HG02610 (cell line): ENCODE measurements around the gene C12orf75.
"Not testable (repeated sequence)": the region's sequence is repeated elsewhere in the genome, so short reads cannot be mapped to it uniquely, and the experiment has no call there.

ENCODE experiments used
- ATAC-seq: cut with Tn5 transposase; IDR thresholded peaks from one replicate; pipeline ENCODE4 v1.9.1; 2021; ENCODE audit warnings: mild to moderate bottlenecking, moderate library complexity; ENCODE audit not compliant: unreplicated experiment

C12orf75 gene

DNA sequence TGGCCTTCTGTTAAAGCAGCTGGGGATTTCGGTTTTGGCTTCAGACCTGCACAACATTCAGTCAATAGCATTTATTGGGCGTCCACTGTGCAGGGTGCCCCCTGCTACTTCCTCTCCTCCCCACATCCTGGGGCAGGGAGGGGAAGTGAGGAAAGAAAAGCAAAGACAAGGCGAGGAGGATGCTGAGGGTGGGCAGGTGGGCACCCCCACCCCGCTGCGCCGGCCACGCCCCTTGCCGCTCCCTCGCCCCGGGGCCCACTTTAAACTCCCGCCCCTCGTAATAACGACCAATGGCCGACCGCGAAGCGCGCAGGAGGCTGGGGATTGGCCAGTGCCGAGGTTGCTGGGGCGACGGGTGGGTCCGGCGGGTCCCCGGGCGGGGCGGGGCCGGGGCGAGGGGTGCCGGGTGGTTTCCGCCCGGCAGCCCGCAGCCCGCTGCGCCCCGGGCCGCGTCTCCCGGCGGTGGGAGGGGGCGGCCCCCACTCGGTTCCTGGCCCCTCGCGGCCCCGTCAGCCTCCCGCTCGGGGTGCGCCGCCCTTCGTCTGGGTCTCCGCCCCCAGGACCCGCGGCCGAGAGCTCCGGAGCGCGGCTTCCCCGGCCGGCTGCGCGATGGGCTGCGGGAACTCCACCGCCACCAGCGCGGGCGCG is at the start of gene C12orf75:
Gene C12orf75, plus strand, starts transcription at position 409 of the 648 bp plus-strand sequence. Its CDS starts 201 bp downstream, at position 610.
- ATAC-seq, result peak; percentile 91

DNA sequence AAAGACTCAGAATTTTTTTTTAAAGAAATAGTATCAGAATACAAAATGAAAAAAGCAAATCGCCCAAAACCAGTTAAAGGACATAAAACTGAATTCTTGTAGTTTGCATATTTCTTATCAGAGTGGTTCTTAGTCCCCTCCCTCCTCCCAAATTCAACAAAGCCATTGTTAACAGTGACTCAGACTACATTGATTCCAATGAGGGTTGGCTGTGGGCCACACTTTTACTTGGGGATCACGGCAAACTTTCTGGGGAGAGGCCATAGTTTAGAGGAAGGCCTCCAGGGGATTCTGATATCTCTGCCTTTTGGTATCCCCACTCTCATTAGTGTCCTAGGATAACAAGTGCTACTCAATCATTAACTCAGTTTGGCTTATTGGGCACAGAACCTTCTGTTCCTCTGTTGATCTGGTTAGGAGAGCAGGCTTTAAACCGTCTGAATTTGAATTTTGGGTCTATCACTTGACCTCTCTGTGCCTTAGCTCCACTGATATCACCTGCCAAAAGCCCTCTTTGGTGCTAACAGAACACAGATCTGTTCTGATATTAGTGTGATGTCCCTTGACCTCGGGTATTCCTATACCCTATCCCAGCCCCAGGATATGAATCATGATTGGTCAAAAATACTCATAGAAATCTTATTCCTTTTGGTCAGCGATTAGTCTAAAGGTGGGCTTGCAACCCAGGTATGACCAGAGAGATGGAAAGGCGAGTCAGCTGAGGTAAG is 49.4 kb upstream of the C12orf75 start:
- no peak for ATAC-seq

DNA sequence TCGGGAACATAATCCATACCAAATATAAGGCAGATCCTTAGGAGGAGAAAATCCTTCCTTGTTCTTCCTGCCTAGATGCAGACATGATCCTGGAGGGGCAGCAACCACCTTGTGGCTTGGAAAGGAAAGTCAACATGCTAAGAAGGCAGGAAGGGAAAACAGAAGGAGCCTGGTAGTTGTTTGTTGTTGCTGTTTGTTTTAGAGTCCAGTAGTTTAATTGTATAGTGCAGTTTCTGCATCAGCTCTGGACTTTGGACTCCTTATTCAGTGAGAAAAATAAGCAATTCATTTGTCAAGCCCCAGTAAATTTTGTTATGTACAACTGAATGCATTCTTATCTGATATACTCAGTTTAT is 48.8 kb upstream of the C12orf75 start:
- ATAC-seq, result no peak

DNA sequence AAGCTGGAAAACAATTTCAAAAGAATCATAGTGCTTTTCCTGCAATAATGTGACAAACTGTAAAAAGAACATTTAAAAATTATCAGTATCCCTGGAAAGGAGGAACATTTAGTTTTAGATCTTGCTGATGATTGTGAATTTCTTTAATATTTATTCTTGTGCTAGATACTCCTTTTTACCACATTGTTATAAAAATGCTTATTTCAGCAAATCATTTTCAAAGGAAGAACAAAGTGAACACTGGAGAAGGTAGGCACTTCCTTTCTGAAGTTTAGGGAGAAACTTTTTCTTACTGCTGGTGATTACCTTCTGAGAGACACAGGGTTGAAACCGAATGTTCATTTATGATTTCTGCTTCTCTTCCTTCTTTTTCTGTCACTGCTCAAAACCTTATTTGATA is 45.1 kb upstream of the C12orf75 start:
- ATAC-seq, result no peak

DNA sequence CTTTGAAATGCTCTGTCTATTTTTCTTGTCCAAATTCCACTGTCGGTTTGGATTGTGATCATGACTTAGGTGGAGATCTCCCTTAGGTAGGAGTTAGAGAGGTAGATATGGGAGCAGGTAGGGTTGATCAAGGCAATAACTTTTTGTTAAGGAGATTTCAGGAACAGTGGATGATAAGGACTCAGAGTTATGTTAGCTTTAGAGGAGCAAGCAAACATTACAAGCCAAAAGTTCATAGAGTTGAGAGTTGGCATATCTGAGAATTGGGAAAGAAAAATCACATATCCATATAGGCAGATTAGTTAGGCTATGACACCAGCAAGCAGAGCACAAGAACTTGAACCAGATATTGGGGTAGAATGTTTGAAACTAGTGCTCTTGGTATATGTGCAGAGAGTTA is 43.1 kb upstream of the C12orf75 start:
- no peak for ATAC-seq

DNA sequence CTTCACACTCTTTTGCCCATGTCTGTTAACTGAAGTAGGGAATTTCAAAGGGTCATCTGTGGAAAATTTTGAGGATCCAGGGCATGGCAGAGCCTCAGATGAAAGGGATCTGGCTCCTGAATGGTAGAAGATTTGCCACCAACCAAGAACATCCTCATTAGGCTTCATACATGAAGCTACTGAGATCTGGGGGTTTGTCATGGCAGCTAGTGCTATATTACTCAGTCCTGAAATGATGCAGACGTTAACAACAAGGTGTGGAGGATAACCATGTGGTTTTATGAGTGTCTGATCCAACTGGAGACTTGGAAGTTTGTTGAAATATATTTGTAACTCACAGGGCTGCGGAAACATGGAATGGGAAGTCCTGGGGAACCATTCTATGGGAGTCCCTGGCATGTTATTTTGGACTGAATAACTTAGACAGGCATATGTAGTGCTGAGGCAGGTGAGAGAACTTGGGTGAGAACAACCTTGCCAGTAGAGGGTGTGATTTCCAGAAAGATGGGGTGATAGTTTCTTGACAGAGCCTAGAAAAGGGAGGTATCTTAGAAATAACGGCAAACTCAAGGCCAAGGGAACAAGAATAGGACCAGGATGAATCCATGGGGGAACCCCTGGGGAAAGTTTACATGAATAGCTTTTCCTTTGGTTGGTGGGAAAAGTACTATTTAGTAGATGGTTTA is 42.0 kb upstream of the C12orf75 start:
- no peak for ATAC-seq

DNA sequence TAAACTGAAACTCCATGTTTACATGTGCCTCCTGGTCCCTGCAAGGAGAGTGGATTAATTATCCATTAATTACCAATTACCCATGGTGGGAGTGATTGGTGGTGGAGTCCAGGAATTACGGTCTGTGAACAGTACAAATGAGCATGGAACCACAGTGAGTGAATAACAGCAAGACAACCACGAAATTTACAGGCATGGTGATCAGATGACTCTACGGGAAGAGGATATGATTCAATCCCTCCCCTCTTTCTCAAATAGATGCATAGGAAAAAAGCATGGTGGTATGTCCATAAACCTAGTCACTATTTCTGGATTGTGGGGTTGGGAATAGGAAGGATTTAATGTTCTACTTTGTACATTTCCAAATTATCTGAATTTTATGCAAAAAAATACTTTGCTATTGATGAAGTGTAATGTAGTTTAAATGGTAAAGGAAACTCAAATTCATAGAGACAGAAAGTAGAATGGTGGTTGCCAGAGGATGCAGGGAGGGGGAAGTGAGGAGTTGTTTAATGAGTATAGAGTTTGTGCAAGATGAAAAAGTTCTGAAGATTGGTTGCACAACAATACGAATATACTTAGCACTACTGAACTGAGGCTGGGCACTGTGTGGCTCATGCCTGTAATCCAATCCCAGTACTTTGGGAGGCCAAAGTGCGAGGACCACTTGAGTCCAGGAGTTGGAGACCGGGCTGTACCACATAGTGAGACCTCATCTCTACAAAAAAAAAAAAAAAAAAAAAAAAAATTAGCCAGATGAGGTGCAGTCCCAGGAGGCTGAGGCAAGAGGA is 41.2 kb upstream of the C12orf75 start:
- ATAC-seq, result no peak

DNA sequence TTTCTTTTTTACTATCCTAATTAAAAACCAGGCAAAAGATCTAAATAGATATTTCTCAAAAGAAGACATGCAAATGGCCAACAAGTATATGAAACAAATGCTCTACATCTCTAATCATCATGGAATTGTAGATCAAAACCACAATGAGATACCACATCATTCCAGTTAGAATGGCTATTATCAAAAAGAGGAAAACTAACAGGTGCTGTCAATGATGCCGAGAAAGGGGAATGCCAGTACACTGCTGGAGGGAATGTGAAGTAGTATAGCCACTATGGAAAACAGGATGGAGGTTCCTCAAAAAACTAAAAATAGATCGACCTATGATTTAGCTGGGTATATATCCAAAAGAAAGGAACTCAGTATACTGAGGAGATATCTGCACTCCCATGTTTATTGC is 39.0 kb upstream of the C12orf75 start:
- ATAC-seq, result no peak

DNA sequence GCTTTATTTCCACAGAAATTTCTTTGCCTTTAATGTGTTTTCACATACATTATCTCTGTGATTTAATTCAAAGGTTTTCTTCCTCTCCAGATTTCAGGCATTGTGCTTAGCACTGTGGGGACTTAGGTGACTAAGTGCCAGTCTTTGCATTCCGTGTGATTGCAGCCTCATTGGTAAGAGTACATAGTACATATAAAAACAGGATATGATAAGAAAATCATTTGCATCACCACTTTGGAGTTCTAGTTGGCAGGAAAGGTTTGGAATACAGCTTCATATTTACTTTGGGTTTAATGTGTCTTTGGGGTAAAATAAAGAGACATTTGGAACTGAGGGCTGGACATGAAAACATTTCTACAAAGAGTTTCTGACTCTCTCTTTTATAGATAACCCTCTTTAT is 37.8 kb upstream of the C12orf75 start:
- no peak for ATAC-seq

DNA sequence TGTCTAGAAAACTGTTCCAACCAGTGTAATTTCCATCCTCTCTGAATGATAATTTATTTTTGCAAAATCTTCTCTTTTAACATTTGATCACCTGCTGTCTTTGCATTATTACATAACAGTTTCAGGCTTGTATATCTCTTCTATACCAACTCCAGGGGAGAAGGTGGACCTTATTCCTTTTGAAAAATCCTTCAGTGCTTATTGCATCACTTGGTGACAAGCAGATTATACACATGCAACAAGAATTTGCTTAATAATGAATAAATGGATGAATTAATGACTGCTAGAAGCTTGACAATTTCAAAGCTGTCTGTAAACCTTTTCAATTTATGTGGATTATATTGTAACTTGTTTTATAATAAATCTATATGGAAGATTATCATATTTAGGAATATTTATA is 37.3 kb upstream of the C12orf75 start:
- no peak for ATAC-seq

DNA sequence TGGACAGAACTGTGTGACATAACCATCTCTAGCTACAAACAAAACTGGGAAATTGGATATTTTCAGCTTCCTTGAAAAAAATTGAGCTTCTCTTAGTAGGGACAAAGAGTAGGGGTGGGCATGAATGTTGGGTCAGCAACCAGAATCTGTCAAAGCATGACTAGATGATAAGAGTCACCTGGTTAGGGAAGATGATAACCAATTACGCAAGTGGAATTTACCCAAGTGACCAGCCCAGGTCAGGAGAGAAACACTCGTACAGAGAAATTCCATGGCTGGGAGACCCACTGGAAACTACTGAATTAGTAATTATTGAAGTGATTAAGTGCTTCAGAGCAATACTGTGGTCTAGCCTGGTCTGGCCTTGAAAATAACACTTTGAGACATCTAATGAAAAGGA is 36.3 kb upstream of the C12orf75 start:
- ATAC-seq, result no peak

DNA sequence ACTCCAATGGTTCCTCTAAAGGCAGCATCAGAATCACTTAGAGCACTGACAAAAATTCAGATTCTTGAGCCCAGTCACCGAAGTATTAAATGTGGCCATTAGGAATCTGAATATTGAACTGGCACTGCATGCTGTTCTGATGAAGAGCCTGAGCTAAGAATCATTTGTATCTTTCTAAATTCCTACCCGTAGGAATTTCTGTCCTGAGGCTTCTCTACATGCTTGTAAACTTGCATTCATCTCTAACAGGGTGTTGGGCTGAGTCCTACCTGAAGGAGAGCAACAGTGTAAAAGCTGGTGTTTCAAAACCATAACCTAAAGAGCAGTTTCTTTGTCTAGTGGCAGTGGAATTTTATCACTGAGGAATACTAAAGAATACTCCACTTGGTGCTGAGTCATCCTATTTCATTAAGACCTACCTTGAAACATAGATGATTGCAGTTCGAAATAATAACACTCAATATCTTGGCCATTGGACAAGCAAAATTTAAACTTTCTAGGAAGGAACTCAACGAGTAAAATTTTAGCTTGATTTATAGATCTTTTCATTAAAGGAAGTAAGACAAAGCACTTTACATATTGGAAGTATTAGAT is 35.5 kb upstream of the C12orf75 start:
- ATAC-seq, result no peak

DNA sequence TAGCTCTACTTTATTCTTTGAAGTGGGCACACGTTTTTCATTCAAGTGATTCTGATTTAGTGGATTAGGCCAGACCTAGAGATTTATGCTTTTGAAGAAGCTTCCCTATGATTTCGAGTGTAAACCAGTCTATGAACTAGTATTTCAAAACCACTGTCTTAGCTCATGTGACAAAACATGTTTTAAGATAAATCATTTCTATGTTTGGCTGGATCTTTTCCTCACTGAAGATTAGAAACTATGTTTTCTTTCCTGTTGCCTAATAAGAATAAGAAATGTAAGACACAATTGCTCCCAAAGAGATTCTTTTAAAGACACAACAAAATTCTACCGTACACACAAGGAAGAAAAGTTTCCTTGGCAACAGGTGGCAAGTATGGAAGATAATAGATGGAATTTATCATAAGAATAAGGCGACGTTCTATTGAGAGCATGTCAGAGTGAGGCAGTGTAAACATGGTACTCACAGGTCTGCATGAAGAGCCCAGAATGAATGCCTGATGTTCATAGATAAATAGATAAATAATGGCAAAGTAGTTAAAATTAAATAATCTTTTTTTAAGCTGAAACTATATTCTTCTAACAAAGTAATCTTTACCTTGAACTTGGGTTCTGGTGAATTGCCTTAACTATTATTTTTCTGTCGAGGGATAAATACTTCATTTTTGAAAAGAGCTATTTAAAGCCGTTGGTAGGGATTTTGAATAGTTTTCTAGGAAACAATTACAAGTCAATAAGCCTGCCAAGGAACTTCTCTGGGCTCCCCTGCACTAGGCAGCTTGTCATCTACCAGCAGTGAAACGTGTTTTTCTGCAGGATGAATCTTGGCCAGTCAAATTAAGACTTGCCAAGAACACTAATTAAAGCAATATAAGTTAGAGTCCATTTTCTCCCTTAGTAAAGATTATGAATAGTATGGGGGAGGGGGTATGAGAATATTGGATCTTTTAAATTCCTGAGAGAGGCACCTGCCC is 34.1 kb upstream of the C12orf75 start:
- no peak for ATAC-seq

DNA sequence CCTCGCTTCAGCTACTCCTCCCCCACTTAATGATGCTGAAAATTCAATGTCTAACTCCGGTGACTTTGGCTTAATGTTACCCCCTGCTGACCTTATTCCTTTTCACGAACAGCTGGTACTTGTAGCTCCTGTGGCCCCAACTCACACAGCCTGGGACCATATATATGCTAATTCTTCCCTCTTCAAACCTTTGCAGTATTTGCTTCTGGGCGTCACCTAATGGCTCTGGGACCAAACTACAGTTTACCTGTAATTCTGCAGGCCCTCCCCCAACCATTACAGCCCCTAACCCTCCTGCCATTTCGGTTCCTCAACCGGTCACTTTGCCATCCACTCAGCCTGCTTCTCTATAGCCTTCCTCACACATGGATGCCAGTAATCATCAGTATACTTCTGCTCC is 29.6 kb upstream of the C12orf75 start:
- ATAC-seq, result no peak

DNA sequence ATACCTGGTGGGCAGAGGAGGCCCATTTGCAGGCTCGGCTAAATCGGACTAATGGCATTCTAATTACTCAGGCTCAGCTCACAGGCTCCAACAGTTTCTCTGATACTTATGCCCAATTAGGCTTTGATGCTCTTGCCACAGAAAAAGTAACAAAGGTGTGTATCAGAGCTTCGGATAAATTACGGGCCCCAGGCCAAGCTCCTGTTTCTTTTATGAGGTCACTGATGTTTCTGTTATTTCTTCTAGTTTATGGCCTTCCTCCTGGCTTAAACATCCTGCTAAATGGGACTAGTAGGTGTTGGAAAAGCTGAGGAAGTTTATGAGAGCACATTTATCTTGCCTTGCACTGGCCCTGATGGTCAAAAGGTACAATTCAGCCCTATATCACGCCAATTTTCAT is 28.8 kb upstream of the C12orf75 start:
- no peak for ATAC-seq

DNA sequence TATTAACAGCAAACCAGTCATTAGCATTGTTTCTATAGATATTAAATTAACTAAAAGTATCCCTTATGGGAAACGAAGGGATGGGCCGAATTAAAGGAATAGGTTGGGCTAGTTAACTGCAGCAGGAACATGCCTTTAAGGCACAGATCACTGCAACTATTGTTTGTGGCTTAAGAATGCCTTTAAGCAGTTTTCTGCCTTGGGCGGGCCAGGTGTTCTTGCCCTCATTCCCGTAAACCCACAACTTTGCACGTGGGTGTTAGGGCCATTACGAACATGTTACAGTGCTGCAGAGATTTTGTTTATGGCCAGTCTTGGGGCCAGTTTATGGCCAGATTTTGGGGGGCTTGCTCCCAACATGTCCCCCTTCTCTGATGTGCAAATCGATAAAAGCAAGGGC is 27.5 kb upstream of the C12orf75 start:
- ATAC-seq, result not testable (repeated sequence)

DNA sequence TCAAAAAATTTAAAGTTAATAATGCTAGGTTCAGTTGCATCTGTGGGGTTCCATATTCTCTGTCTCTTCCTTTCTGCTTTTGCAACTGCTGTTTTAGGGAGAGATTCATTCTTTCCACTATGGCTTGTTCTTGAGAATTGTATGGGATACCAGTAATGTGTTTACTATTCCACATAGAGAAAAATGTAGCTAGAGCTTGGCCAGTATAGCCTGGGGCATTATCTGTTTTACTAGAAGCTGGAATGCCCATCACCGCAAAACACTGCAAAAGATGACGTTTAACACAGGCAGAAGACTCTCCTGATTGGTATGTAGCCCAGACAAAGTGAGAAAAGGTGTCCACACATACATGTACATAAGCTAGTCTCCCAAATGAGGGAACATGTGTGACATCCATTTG is 25.9 kb upstream of the C12orf75 start:
- not testable (repeated sequence) for ATAC-seq

DNA sequence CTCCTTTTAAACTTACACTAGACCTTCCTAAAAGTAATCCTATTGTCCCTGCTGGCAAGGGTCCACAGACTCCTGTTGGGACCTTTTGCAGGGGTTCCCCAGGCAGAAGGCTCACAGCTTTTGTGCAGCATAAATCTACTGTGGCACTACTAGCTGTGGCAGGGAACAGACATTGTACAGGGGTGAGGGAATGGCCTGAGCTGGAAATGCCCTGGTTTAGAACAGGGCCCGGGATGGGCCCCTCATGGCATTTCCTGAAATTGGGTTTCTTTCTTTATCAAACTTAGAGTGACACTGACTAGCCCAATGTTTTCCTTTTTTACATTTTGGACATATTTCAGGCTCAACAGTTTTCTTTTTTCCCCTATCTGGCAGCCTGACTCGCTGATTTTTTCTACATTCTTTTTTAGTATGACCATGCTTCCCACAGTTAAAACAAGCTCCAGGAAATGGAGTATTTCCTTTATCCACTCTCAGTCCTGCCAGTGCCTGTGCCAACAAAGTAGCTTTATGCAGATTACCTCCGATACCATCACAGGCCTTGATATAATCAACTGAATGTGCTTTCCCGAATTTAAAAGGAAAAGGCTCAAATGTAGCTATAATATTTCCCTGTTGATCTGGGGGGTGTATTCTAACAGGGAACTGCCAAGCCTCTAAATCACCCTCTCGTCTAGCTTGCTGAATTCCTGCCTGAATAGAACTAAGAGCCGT is 22.7 kb upstream of the C12orf75 start:
- ATAC-seq, result not testable (repeated sequence)

DNA sequence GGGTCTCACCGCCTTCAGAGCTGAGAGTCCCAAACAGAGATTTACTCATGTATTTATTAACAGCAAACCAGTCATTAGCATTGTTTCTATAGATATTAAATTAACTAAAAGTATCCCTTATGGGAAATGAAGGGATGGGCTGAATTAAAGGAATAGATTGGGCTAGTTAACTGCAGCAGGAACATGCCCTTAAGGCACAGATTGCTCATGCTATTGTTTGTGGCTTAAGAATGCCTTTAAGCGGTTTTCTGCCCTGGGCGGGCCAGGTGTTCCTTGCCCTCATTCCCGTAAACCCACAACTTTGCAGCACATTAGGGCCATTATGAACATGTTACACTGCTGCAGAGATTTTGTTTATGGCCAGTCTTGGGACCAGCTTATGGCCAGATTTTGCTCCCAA is 21.7 kb upstream of the C12orf75 start:
- ATAC-seq, result not testable (repeated sequence)
